GM18502 (cell line): ENCODE measurements around the gene LGR6.
"Not testable (repeated sequence)": the region's sequence is repeated elsewhere in the genome, so short reads cannot be mapped to it uniquely, and the experiment has no call there.

Source experiments
- ATAC-seq: cut with Tn5 transposase; IDR thresholded peaks from one replicate; pipeline ENCODE4 v1.9.1; 2021; ENCODE audit warnings: mild to moderate bottlenecking; ENCODE audit not compliant: unreplicated experiment, poor library complexity

LGR6 gene, protein sequence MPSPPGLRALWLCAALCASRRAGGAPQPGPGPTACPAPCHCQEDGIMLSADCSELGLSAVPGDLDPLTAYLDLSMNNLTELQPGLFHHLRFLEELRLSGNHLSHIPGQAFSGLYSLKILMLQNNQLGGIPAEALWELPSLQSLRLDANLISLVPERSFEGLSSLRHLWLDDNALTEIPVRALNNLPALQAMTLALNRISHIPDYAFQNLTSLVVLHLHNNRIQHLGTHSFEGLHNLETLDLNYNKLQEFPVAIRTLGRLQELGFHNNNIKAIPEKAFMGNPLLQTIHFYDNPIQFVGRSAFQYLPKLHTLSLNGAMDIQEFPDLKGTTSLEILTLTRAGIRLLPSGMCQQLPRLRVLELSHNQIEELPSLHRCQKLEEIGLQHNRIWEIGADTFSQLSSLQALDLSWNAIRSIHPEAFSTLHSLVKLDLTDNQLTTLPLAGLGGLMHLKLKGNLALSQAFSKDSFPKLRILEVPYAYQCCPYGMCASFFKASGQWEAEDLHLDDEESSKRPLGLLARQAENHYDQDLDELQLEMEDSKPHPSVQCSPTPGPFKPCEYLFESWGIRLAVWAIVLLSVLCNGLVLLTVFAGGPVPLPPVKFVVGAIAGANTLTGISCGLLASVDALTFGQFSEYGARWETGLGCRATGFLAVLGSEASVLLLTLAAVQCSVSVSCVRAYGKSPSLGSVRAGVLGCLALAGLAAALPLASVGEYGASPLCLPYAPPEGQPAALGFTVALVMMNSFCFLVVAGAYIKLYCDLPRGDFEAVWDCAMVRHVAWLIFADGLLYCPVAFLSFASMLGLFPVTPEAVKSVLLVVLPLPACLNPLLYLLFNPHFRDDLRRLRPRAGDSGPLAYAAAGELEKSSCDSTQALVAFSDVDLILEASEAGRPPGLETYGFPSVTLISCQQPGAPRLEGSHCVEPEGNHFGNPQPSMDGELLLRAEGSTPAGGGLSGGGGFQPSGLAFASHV

GRCh38 chr1:202193614-202194327, at the start of gene LGR6:
Gene LGR6, plus strand, starts transcription at chr1:202193799. Its CDS starts 191 bp downstream, at chr1:202193990.
- ATAC-seq = no peak

- ATAC-seq = peak; percentile 63
Observed at GRCh38 chr1:202144402-202145067, 49.1 kb upstream of the LGR6 start, which contains the start of gene ARL8A. Gene ARL8A, minus strand, starts transcription at chr1:202144737. Its CDS starts 165 bp downstream, at chr1:202144572.

DNA sequence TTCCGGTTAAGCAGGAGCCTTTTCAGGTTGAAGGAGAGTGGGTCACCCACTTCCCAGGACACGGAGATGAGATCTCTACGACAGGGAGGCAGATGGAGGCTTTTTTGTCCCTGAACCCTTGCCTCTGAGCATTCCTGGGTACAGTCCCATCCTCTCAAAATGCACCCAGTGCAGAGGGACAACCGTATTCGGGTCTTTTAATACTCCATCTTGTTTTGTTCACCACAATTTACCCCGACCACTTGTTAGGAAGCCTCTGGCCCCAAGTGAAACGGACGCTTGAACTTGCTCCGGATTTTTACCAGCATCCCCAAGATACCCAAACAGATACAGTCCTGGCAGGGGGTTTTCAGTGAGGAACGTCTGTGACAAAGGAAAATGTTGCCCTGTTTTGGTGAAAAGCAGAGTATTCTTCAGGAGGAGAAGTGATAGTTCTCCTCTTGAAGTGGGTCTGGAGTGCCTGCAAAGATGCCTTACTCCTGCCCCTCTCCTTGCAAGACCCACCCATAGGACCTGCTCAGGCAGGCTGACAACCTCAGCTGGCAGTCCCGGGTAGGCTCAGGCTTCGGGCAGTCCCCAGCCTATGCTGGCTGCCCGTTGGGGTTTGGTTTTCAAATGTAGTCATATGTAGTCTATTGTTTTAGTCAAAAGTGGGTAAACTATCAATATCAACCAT, 48.4 kb upstream of the LGR6 start:
- peak; percentile 11 for ATAC-seq

- not testable (repeated sequence) for ATAC-seq
Observed at GRCh38 chr1:202145744-202146140, 47.9 kb upstream of the LGR6 start.

- ATAC-seq = no peak
Observed at GRCh38 chr1:202146279-202146678, 47.3 kb upstream of the LGR6 start.

DNA sequence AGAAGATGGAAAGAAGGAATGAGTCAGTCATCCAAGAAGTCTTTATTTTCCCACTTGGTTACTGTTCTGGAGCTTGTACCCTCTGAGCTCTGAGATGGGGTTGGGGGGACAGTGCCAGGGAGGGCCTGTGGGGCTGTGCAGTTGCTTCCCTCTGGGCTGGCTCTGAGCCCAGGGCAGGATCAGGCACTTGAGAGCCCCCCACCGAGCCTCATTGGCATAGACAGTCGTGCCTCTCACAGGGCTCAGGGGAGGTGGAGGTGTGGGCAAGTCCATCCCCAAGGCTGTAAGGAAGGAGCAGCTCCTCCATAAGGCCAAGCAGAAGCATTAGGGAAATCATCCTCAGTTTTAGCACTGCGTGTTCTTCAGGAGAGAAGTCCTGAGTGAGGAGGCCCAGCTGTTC, 46.6 kb upstream of the LGR6 start:
- no peak for ATAC-seq

GRCh38 chr1:202148391-202148790, 45.2 kb upstream of the LGR6 start:
- no peak for ATAC-seq

GRCh38 chr1:202149566-202149965, 44.0 kb upstream of the LGR6 start:
- no peak for ATAC-seq

- no peak for ATAC-seq
Observed at GRCh38 chr1:202150187-202150586, 43.4 kb upstream of the LGR6 start.

DNA sequence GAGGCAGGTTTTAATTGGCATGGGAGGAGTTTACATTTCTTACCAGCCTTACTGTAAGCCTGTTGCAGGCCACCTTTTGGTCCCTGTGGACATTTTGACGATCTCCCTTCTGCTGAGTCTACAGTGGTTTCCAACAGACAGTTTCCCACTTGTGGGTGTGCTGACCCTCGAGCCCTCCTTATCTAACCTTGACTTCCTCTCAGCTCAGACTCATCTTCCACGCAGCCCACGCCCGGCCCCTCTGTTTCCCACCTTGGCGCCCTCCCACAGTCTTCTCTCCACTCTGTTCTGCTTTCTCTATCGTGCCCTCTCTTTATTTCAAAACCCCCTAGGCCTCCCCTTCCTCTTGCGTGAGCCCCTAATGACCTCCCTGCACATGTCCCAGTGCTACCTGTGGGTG, 43.0 kb upstream of the LGR6 start:
- ATAC-seq = no peak

DNA sequence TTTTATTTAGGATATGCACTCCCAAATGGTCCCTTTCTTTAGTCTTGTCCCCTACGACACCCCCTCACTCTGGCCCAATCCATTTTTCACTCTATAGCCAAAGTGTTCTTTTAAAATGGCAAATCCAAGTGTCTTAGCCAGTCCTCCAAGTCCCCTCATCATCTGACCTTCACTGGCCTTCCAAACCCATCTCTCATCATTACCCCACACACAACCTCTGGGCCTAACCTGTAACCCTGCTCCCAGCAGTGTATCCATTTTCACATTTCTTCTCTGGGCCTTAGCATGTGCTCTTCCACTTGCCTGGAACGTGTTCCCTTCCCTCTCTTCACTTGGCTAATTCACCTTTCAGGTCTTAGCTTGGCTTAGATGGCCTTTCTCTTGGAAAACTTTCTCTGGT, 42.6 kb upstream of the LGR6 start:
- ATAC-seq = no peak

GRCh38 chr1:202152399-202152798, 41.2 kb upstream of the LGR6 start:
- ATAC-seq = no peak

DNA sequence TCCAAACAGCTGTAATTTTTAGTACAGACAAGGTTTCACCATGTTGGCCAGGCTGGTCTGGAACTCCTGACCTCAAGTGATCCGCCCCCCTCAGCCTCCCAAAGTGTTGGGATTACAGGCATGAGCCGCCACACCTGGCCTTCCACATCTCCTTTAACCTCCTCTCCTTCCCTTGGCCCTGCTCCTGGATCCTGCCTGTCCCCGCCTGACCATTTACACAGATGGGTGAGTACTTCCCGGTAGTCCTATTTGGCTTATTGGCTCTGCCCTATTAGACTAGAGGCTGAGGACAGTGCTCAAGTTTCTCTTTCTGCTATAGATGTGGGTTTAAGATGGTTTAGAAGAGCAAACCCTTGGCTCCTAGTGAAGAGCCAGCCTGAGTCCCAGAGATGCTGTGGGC, 40.3 kb upstream of the LGR6 start:
- no peak for ATAC-seq

GRCh38 chr1:202154148-202154765, 39.3 kb upstream of the LGR6 start:
- ATAC-seq = no peak

- ATAC-seq = no peak
Observed at GRCh38 chr1:202154766-202155477, 38.7 kb upstream of the LGR6 start.

DNA sequence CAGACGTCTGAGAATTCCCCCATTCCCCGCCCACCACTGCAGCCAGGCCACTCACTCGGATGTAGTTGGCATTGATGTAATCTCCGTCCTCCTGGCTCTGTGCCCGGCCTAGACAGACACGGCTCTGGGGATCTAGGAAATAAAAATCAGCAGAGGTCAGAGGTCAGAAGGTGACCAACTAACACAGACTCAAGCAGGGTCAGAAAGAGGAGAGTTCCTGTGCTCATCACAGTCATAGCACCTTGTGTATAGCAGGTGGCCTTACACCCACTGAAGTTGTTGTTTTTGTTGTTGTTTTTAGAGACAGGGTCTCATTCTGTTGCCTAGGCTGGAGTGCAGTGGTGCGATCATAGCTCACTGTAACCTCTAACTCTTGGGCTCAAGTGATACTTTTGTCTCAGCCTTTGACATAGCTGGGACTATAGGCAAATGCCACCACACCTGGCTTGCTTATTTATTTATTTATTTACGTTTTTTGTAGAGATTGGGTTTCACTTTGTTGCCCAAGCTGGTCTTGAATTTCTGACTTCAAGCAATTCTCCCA, 38.0 kb upstream of the LGR6 start:
- no peak for ATAC-seq

GRCh38 chr1:202156590-202156989, 37.0 kb upstream of the LGR6 start:
- no peak for ATAC-seq

DNA sequence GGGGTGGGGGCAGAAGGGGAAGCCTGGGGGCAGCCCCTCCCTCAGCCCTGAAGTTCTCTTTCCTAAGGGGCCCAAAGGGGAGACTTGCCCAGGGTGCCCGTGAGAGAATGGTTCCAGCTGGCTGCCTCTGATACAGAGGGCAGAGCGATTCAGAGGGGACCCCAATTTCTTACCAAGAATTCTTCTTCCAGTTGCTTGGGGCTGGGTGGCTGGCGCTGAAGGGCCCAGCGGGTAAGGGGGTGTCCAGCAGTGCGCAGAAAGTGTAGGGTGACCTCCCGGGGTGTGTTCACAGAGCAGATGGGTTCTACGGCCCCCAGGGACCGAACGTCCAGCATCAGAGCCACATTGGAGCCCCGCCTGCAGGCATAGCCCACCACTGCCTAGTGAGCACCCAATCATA, 35.7 kb upstream of the LGR6 start:
- no peak for ATAC-seq
